Activated CD8-positive, alpha-beta memory T cell treated with anti-CD3 and anti-CD28 coated beads, Interleukin-2, amount 50 U/mL, for 48 hours (primary cell): ENCODE measurements around the gene IL3RA.
A peak's percentile ranks its signal among the peaks of the same experiment; 100 is the strongest.
"Not testable (repeated sequence)": the region's sequence is repeated elsewhere in the genome, so short reads cannot be mapped to it uniquely, and the experiment has no call there.

ENCODE experiments used
- DNase-seq: peaks from one replicate; pipeline ENCODE4 v3.0.0-alpha.2; 2020

Gene IL3RA

GRCh38 chrX:1336331-1336943 is at the start of gene IL3RA:
Gene IL3RA (plus strand): TSS chrX:1336785. CDS start chrX:1341766, 4,981 bp downstream.
- no peak for DNase-seq

GRCh38 chrX:1289535-1289934 is 47.0 kb upstream of the IL3RA start:
- no peak for DNase-seq

- no peak for DNase-seq
These were observed 45.4 kb upstream of the IL3RA start for GRCh38 chrX:1291110-1291740.

- no peak for DNase-seq
These were observed 43.9 kb upstream of the IL3RA start for GRCh38 chrX:1292575-1293290.

GRCh38 chrX:1294301-1295067 is 42.1 kb upstream of the IL3RA start:
- DNase-seq: no peak

- DNase-seq: no peak
These were observed 41.0 kb upstream of the IL3RA start for GRCh38 chrX:1295550-1295949.

- not testable (repeated sequence) for DNase-seq
These were observed 39.0 kb upstream of the IL3RA start for GRCh38 chrX:1297591-1297990.

- no peak for DNase-seq
These were observed 36.1 kb upstream of the IL3RA start for GRCh38 chrX:1300449-1300848.

GRCh38 chrX:1305411-1305810 is 31.2 kb upstream of the IL3RA start:
- DNase-seq: no peak

- DNase-seq: no peak
These were observed 29.5 kb upstream of the IL3RA start for GRCh38 chrX:1306909-1307625.

GRCh38 chrX:1307626-1308340 is 28.8 kb upstream of the IL3RA start:
- no peak for DNase-seq

GRCh38 chrX:1308476-1308875 is 28.1 kb upstream of the IL3RA start:
- no peak for DNase-seq

GRCh38 chrX:1308917-1309316 is 27.7 kb upstream of the IL3RA start:
- DNase-seq: not testable (repeated sequence)

- DNase-seq: no peak
These were observed 22.8 kb upstream of the IL3RA start for GRCh38 chrX:1313788-1314187.

- DNase-seq: peak; percentile 58
These were observed 20.1 kb upstream of the IL3RA start for GRCh38 chrX:1316527-1316926.

- DNase-seq: no peak
These were observed 14.9 kb upstream of the IL3RA start for GRCh38 chrX:1321674-1322073.

- DNase-seq: peak; percentile 79
These were observed 14.2 kb upstream of the IL3RA start for GRCh38 chrX:1322393-1322792.

- peak; percentile 79 for DNase-seq
These were observed 13.3 kb upstream of the IL3RA start for GRCh38 chrX:1323315-1323714.

- DNase-seq: no peak
These were observed 11.0 kb upstream of the IL3RA start for GRCh38 chrX:1325515-1326116.

- no peak for DNase-seq
These were observed 8.8 kb upstream of the IL3RA start for GRCh38 chrX:1327651-1328304.

GRCh38 chrX:1330605-1331004 is 6.0 kb upstream of the IL3RA start:
- no peak for DNase-seq
